Fibroblast of mammary gland (primary cell): Measurements from ENCODE around the gene WLS.

Experiments used
- DNase-seq: peaks from one replicate; pipeline ENCODE4 v3.0.0-alpha.2; 2010; ENCODE audit warnings: low read depth
- H3K4me3 ChIP-seq: 2 replicates; pipeline ENCODE4 v1.5.1; 2011; ENCODE audit warnings: low read depth, mild to moderate bottlenecking, low read length, moderate library complexity; ENCODE audit not compliant: control insufficient read depth
- TF ChIP-seq, protein P1 (sequence below): conservative IDR thresholded peaks from 2 replicates; pipeline ENCODE4 v1.5.1; 2011; ENCODE audit warnings: low read depth, low read length, inconsistent platforms; ENCODE audit not compliant: control insufficient read depth, insufficient read depth

WLS gene

DNA sequence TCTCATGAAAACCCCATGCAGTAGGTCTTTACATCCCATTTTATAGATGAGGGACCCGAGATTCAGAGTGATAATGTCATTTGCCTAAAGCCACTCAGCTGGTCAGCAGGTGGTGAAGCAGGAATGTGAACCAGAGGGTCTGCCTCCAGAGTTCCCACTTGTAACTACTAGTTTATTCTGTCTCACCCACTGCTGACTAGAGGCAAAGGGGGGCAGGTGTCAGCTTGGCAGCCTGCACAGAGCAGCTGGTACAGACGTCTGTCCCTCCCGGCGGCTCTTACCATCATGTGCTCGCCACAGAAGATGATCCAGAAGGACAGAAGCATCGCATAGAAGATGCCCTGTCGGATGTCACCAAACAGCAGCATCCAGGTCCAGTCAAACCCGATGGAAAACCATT lies 82.4 kb downstream of the WLS start:
- no peak overlapping the region for H3K4me3 ChIP-seq
- TF ChIP-seq, protein P1, sequence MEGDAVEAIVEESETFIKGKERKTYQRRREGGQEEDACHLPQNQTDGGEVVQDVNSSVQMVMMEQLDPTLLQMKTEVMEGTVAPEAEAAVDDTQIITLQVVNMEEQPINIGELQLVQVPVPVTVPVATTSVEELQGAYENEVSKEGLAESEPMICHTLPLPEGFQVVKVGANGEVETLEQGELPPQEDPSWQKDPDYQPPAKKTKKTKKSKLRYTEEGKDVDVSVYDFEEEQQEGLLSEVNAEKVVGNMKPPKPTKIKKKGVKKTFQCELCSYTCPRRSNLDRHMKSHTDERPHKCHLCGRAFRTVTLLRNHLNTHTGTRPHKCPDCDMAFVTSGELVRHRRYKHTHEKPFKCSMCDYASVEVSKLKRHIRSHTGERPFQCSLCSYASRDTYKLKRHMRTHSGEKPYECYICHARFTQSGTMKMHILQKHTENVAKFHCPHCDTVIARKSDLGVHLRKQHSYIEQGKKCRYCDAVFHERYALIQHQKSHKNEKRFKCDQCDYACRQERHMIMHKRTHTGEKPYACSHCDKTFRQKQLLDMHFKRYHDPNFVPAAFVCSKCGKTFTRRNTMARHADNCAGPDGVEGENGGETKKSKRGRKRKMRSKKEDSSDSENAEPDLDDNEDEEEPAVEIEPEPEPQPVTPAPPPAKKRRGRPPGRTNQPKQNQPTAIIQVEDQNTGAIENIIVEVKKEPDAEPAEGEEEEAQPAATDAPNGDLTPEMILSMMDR, result no peak
- no peak for DNase-seq

DNA sequence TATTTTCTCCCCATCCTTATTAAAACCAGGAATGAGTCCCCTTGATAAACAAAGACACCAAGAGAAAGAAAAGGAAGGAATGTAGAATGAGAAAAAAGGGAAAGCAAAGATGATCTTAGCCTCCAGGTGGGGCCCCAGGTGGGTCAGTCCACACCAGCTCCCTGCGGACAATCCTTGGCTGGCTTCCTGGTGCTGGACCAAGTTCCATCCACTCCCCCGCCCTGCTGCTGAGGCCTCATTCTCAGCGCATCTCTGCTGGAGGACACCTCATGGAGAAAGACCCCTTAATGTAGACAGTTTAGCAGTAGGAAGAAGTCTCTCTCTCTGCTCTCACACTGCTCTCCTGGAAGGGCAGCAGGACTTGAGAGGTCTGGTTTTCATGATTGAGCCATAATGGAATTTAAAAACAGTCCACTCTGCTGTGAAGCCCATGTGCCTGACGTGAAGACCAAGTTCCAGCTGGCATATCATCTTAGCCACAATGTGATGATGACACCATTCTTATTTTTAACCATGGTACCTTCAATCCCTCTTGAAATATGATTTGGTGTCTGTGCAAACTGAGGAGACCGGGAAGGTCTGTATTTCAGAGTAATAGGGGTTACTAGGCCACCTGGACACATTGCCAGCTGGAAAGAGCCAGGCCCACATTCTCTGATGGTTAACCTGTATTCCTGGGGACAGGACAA lies 83.1 kb downstream of the WLS start:
- DNase-seq, result no peak
- no peak overlapping the region for H3K4me3 ChIP-seq
- TF ChIP-seq, protein P1, result no peak

DNA sequence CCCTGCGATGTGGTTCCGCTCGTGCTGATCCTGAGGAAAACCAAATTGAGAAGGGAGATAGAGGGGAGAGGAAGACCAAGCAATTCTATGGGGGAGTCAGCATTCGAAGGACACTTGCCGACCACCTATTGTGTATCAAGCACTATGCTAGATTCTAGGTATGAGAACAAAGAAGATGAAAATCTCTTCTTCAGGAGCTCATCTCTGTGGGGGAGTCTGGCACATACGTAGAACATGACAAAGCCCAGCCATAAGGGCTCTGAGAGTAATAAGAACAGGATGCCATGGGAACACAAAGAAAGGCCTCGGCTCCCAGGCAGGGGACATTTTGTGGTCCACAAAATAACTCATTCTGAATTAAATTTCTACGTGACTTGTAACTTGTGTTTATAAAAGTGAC lies 83.7 kb downstream of the WLS start:
- no peak for DNase-seq

DNA sequence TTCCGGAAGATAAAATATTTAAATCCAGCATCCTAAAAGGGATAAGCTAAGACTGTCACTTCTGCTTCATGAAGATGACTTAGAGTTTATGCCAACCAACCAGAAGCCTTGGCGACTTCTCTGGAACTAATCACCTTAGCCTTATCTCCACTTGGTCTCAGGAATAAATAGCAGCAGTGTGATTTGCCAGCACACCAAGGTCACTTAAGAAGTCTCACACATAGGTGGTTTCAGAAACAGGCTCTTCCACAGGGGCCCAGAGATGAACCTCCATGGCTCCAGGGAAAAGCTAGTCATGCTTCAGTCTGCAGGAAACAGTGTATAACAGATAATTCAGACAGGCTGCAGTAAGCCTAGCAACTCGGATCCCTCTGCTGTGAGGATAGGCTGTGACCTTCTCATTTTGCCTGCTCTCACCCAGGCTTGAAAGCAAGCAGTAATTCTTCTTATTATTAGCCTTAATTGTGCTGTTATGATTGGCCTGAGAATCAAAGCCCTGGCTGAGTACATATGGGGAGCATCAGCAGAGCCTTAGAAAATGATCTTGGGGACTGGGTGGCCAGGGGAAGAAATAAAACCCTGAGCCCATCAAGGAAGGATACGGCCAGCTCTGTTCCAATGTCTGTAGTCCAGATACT lies 84.7 kb downstream of the WLS start:
- H3K4me3 ChIP-seq, result no peak overlapping the region
- TF ChIP-seq, protein P1, result no peak
- no peak for DNase-seq

More for the DNA sequence above, 83.7 kb downstream of the WLS start:
- TF ChIP-seq, protein P1, result no peak
- no peak overlapping the region for H3K4me3 ChIP-seq

DNA sequence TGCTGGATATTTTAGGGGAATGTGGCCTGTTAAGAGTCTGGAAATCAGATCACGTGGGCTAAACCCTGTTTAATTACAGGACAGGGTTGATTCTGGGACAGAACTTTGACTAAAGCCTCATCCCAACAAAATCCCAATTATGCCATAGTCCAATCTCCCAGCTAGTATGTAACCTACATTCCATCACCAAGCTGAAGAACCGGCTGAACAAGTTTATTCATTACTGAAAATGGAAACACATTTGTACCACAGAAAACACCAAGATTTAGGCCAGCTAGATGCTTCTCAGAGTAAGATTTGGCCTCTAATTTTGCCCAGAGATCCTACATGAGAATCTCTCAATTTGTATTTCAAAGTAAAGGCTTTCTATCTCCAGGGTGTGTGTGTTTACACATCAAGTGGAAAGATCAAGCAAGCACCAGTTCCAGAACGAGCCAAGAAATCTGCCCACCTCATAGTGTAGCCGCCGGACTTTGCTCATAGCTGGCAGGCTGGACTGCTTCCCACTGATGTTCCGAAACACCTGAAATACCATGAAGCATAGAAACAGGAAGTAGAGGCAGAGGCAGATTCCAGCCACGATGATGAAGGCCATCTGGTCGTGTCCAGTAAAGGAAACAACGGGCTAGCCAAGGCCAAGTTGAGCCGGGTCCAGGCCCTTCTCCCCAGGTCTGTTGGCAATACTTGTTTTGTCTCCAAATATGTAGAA lies 86.8 kb downstream of the WLS start:
- no peak overlapping the region for H3K4me3 ChIP-seq
- TF ChIP-seq, protein P1, result no peak
- DNase-seq, result no peak

DNA sequence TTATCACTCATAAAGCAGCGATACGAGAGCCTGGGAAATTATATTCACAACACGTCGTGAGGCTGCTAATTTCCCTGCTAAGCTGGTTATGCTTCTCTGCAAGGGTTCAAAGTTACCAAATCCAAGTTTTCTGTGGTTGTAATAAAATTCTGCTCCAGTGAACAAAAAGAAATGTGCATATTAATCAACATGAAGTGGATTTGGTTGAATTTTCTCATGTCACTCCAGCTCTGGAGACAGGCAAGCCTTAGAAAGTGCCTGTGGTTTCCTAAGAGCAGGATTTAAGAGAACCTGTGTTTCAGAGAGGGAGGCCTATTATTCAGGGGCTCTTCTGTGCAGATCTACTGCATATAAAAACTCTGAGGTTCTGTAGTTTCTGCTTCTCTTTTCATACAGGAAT lies 87.5 kb downstream of the WLS start:
- no peak overlapping the region for H3K4me3 ChIP-seq
- DNase-seq, result no peak
- TF ChIP-seq, protein P1, result no peak
